CD14-positive monocyte (primary cell): ENCODE measurements around the gene ISCU. TPM values are rescaled to one million over a fixed set of nuclear protein-coding genes. Genes with fewer than 3 reads are reported as not detected.

ENCODE experiments used
- polyA plus RNA-seq, 3 donors: library from polyadenylated mRNA; depleted of rRNA in 1 of 3; unstranded in 2 of 3; stranded (reverse) in 1 of 3; fragments of 300-500 nt in 2 of 3; fragments of >200 nt in 1 of 3; fragmentation: Illumina TruSeq in 2 of 3; gene quantifications; 1 replicate in 2 of 3; 2 replicates in 1 of 3; pipeline ENCODE4 v1.2.3, GENCODE V29; 2012 to 2021

The ISCU gene
- polyA plus RNA-seq, 3 donors: 90.9 to 114 (median 111) TPM

Other genes starting within 250 kb of the ISCU start
- 10 to 100 TPM in 1 of 3 donors, 1 to 10 TPM in 2; 7.5 to 11.6 (median 7.9) TPM for gene CMKLR1, start 223.3 kb upstream of the ISCU start, polyA plus RNA-seq
- gene FICD, start 47.3 kb upstream of the ISCU start, polyA plus RNA-seq: 1 to 10 TPM in 2 of 3 donors, under 1 TPM in 1; 1.00 to 1.9 (median 1.6) TPM
- 10 to 100 TPM; 10.3 to 20.9 (median 20.6) TPM for gene SART3, start 1.4 kb upstream of the ISCU start, polyA plus RNA-seq
- gene TMEM119, start 35.5 kb downstream of the ISCU start, polyA plus RNA-seq: under 1 TPM; 0.18 to 0.85 (median 0.56) TPM
- 100 to 1,000 TPM; 193 to 349 (median 247) TPM for gene SELPLG, start 71.3 kb downstream of the ISCU start, polyA plus RNA-seq
- 100 to 1,000 TPM in 2 of 3 donors, 10 to 100 TPM in 1; 77.5 to 285 (median 229) TPM for gene CORO1C, start 168.9 kb downstream of the ISCU start, polyA plus RNA-seq